Ishikawa (cell line): ENCODE results near the gene GFOD2.

Experiments used
- EP300 ChIP-seq: IDR thresholded peaks from 2 replicates; pipeline ENCODE4 v1.6.1; 2012; ENCODE audit warnings: borderline replicate concordance
- TAF1 ChIP-seq: IDR thresholded peaks from 2 replicates; pipeline ENCODE4 v1.6.1; 2012; ENCODE audit warnings: low read depth, mild to moderate bottlenecking
- ZBTB7A ChIP-seq: IDR thresholded peaks from 2 replicates; pipeline ENCODE4 v1.6.1; 2012; ENCODE audit warnings: low read depth
- TF ChIP-seq, protein P1 (sequence below): IDR thresholded peaks from 2 replicates; pipeline ENCODE4 v1.6.1; 2012

DNA sequence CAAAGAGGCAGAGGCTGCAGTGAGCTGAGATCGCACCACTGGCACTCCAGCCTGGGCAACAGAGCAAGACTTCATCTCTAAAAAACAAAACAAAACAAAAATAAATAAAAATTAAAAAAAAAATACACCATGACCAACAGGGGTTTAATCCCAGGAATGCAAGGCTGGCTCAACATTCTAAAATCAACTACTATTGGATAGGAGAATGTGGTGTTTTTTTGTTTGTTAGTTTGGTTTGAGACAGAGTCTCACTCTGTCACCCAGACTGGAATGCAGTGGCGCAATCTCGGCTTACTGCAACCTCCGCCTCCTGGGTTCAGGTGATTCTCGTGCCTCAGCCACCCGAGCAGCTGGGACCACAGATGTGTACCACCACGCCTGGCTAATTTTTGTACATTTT lies 19.9 kb downstream of the GFOD2 start:
- TF ChIP-seq TAF1 = no peak
- no peak for TF ChIP-seq ZBTB7A
- TF ChIP-seq EP300 = no peak
- TF ChIP-seq, protein P1, sequence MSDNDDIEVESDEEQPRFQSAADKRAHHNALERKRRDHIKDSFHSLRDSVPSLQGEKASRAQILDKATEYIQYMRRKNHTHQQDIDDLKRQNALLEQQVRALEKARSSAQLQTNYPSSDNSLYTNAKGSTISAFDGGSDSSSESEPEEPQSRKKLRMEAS = no peak
